HL-60 (cell line): Measurements from ENCODE around the gene SH3PXD2A.

Source experiments
- DNase-seq, 2 experiments: peaks; one replicate each; pipeline ENCODE4 v3.0.0-alpha.2; 2010 to 2020; ENCODE audit warnings: low read depth in 1 of 2, low spot score in 1 of 2
- H3K27ac ChIP-seq: fragments of 250-450 bp; sonication (Bioruptor Pico); replicated peaks from 2 replicates; pipeline ENCODE4 v1.5.1; 2020; ENCODE audit warnings: mild to moderate bottlenecking, moderate library complexity
- H3K27me3 ChIP-seq: fragments of 250-450 bp; sonication (Bioruptor Pico); 2 replicates; pipeline ENCODE4 v1.5.1; 2021; ENCODE audit warnings: mild to moderate bottlenecking, moderate library complexity; ENCODE audit not compliant: insufficient read depth, poor library complexity, severe bottlenecking
- H3K4me3 ChIP-seq: replicated peaks from 2 replicates; pipeline ENCODE4 v1.5.1; 2011; ENCODE audit warnings: mild to moderate bottlenecking, control low read depth, low read length; ENCODE audit not compliant: insufficient read depth
- GABPA ChIP-seq: IDR thresholded peaks from 2 replicates; pipeline ENCODE4 v1.6.1; 2012; ENCODE audit warnings: low read depth
- POLR2AphosphoS5 ChIP-seq: IDR thresholded peaks from 2 replicates; pipeline ENCODE4 v1.6.1; 2012; ENCODE audit warnings: low read depth
- SPI1 ChIP-seq: IDR thresholded peaks from 2 replicates; pipeline ENCODE4 v1.6.1; 2012; ENCODE audit warnings: low read depth, mild to moderate bottlenecking, borderline replicate concordance
- TF ChIP-seq, protein P1 (sequence below): IDR thresholded peaks from 2 replicates; pipeline ENCODE4 v1.6.1; 2012; ENCODE audit warnings: low read depth; ENCODE audit not compliant: insufficient replicate concordance
- TF ChIP-seq, protein P2 (sequence below): IDR thresholded peaks from one replicate; pipeline ENCODE4 v1.5.1; 2011; ENCODE audit warnings: low read length, control low read depth, inconsistent platforms; ENCODE audit not compliant: insufficient read depth

SH3PXD2A gene

DNA sequence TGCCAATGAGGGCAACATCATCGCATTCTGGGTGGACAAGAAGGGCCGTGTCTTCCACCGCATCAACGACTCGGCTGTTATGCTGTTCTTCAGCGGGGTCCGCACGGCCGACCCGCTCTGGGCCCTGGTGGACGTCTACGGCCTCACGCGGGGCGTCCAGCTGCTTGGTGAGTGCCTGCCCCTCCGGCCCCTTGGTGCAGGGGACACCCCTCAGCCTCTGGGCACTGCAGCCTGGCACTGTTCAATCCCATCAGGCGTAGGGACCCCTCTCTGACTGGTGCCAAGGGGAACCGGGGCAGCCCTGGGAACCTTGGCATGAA lies 283.8 kb downstream of the SH3PXD2A start:
- no peak for DNase-seq
- no peak overlapping the region for H3K4me3 ChIP-seq
- H3K27me3 ChIP-seq, result no peaks in the 10 kb centered on the region
- TF ChIP-seq, protein P1, sequence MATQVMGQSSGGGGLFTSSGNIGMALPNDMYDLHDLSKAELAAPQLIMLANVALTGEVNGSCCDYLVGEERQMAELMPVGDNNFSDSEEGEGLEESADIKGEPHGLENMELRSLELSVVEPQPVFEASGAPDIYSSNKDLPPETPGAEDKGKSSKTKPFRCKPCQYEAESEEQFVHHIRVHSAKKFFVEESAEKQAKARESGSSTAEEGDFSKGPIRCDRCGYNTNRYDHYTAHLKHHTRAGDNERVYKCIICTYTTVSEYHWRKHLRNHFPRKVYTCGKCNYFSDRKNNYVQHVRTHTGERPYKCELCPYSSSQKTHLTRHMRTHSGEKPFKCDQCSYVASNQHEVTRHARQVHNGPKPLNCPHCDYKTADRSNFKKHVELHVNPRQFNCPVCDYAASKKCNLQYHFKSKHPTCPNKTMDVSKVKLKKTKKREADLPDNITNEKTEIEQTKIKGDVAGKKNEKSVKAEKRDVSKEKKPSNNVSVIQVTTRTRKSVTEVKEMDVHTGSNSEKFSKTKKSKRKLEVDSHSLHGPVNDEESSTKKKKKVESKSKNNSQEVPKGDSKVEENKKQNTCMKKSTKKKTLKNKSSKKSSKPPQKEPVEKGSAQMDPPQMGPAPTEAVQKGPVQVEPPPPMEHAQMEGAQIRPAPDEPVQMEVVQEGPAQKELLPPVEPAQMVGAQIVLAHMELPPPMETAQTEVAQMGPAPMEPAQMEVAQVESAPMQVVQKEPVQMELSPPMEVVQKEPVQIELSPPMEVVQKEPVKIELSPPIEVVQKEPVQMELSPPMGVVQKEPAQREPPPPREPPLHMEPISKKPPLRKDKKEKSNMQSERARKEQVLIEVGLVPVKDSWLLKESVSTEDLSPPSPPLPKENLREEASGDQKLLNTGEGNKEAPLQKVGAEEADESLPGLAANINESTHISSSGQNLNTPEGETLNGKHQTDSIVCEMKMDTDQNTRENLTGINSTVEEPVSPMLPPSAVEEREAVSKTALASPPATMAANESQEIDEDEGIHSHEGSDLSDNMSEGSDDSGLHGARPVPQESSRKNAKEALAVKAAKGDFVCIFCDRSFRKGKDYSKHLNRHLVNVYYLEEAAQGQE, result no peak
- TF ChIP-seq SPI1 (no peak), GABPA (no peak), POLR2AphosphoS5 (no peak)
- TF ChIP-seq, protein P2, sequence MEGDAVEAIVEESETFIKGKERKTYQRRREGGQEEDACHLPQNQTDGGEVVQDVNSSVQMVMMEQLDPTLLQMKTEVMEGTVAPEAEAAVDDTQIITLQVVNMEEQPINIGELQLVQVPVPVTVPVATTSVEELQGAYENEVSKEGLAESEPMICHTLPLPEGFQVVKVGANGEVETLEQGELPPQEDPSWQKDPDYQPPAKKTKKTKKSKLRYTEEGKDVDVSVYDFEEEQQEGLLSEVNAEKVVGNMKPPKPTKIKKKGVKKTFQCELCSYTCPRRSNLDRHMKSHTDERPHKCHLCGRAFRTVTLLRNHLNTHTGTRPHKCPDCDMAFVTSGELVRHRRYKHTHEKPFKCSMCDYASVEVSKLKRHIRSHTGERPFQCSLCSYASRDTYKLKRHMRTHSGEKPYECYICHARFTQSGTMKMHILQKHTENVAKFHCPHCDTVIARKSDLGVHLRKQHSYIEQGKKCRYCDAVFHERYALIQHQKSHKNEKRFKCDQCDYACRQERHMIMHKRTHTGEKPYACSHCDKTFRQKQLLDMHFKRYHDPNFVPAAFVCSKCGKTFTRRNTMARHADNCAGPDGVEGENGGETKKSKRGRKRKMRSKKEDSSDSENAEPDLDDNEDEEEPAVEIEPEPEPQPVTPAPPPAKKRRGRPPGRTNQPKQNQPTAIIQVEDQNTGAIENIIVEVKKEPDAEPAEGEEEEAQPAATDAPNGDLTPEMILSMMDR, result no peak
- no peak overlapping the region for H3K27ac ChIP-seq

DNA sequence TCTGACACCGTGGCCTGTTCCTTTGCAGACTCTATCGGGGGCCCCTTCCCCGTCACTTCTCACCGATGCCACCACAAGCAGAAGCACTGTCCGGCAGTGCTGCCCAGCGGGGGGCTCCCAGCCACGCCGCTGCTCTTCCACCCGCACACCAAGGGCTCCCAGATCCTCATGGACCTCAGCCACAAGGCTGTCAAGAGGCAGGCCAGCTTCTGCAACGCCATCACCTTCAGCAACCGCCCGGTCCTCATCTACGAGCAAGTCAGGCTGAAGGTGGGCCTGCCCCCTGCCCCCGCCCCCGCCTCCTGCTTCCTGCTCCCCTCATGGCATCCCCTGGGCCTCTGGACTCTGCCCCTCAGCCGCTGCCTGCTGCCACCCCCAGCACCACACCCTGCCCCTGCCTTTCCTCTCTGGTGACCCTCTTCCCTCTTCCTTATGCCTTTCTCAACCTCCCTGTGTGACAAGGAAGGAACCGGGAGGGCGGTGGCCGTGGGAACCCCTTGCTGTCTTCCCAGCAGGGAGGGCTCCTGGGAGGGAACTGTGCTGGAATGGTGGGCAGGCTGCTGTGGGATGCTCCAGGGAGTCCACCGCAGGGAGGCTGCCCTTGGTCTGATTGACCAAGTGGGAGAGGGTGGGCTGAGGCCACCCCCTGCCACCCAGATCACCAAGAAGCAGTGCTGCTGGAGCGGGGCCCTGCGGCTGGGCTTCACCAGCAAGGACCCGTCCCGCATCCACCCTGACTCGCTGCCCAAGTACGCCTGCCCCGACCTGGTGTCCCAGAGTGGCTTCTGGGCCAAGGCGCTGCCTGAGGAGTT lies 284.3 kb downstream of the SH3PXD2A start:
- no peaks in the 10 kb centered on the region for H3K27me3 ChIP-seq
- no peak for DNase-seq

DNA sequence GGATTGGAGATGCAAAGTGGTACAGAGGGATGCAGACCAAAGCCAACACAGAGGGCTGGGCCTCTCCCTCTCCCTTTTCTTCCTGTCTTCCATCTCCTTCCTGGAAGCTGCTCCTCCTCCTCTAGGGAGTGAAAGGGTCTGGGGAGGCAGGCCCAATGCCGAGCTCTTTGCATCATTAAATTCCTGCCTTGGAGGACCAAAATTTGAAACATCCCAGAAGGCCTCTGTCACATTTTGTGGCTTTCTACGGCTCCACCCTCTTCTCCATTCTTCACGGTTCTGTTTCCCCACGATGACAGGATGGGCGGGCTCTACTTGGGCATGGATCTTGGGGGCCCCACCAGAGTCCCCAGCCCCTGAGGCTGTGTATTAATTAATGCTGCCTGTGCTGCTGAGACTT lies 285.5 kb downstream of the SH3PXD2A start:
- H3K27me3 ChIP-seq, result no peaks in the 10 kb centered on the region
- H3K27ac ChIP-seq, result no peak overlapping the region
- no peak for TF ChIP-seq SPI1
- no peak for DNase-seq
- no peak overlapping the region for H3K4me3 ChIP-seq

More for the DNA sequence above, 284.3 kb downstream of the SH3PXD2A start:
- H3K27ac ChIP-seq, result no peak overlapping the region
- no peak for TF ChIP-seq POLR2AphosphoS5
- TF ChIP-seq, protein P2, result no peak
- TF ChIP-seq, protein P1, result no peak
- no peak overlapping the region for H3K4me3 ChIP-seq

DNA sequence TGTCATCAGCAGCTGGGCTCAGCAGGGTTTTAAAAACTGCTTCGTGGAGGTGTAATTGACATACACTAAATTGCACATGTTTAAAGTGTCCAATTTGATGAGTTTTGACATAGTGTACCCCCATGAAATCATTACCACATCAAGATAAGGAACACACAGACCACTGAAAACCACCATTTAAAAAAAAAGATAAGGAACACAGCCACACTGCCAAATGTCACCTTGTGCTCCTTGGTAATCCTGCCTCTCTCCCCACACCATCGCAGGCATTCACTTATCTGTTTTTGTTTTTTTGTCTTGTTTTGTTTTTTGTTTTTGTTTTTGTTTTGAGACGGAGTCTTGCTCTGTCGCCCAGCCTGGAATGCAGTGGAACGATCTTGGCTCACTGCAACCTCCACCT lies 286.9 kb downstream of the SH3PXD2A start:
- no peak for TF ChIP-seq POLR2AphosphoS5
- TF ChIP-seq SPI1, result no peak
- TF ChIP-seq GABPA, result no peak
- TF ChIP-seq, protein P1, result no peak
- TF ChIP-seq, protein P2, result no peak
- no peak overlapping the region for H3K27ac ChIP-seq
- no peak overlapping the region for H3K4me3 ChIP-seq
- H3K27me3 ChIP-seq, result no peaks in the 10 kb centered on the region
- no peak for DNase-seq
